GM18519 (cell line): ENCODE measurements around the gene RBM34.
"Not testable (repeated sequence)": the region's sequence is repeated elsewhere in the genome, so short reads cannot be mapped to it uniquely, and the experiment has no call there.

ENCODE experiments used
- ATAC-seq: cut with Tn5 transposase; IDR thresholded peaks from one replicate; pipeline ENCODE4 v1.9.1; 2021; ENCODE audit warnings: mild to moderate bottlenecking, moderate library complexity; ENCODE audit not compliant: unreplicated experiment, low FRiP score

Gene RBM34

GRCh38 chr1:235093013-235093695, 67.9 kb downstream of the RBM34 start:
- ATAC-seq: no peak

GRCh38 chr1:235092415-235092814, 68.6 kb downstream of the RBM34 start:
- ATAC-seq: not testable (repeated sequence)

GRCh38 chr1:235092045-235092406, 69.0 kb downstream of the RBM34 start:
- ATAC-seq: not testable (repeated sequence)

GRCh38 chr1:235091319-235092044, 69.6 kb downstream of the RBM34 start:
- ATAC-seq: not testable (repeated sequence)

GRCh38 chr1:235090406-235091069, 70.5 kb downstream of the RBM34 start:
- no peak for ATAC-seq

GRCh38 chr1:235088907-235089306, 72.1 kb downstream of the RBM34 start:
- no peak for ATAC-seq

- ATAC-seq: no peak
These were observed 72.6 kb downstream of the RBM34 start for GRCh38 chr1:235088430-235088829.

GRCh38 chr1:235087906-235088305, 73.1 kb downstream of the RBM34 start:
- no peak for ATAC-seq

- not testable (repeated sequence) for ATAC-seq
These were observed 75.5 kb downstream of the RBM34 start for GRCh38 chr1:235085411-235086117.
